Erythroblast (primary cell): ENCODE results near the gene SPRN.
A peak's percentile ranks its signal among the peaks of the same experiment; 100 is the strongest.
"Not testable (repeated sequence)": the region's sequence is repeated elsewhere in the genome, so short reads cannot be mapped to it uniquely, and the experiment has no call there.

Experiments
- DNase-seq, 2 experiments: peaks; one replicate each; lab custom pipeline; 2025; lab: John Stamatoyannopoulos, UW
- GATA1 ChIP-seq: IDR thresholded peaks from 2 replicates; pipeline ENCODE4 v1.6.1; 2011; ENCODE audit warnings: low read depth, mild to moderate bottlenecking, control low read depth, low read length, moderate library complexity
- POLR2A ChIP-seq: IDR thresholded peaks from 2 replicates; pipeline ENCODE4 v1.6.1; 2011; ENCODE audit warnings: mild to moderate bottlenecking, low read length

SPRN gene

DNA sequence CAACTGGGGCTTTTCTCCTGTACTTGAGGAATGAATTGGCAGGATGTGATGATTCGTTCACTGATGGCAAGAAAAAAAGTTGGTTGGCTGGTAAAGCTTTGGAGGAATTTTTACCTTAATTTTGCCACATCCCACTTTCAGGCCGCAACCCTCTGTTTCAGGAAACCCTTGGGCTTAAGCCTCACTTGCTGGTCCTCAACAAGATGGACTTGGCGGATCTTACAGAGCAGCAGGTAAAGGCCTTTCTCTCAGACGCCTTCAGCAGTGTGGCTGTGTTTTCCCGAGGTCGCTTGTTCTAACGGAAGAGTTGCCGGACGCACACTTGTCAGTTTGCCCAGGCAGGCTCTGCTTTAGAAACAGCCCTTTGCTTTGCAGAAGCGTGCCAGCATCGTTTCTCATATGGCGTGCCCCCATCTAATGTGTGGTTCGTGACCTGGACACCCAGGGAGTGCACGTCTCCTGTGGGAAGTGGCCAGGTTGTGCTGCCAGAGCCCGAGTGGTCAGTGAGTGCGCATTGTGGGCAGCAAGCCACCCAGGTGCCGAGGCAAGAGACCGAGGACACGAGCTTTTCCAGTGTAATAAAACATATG lies 28.3 kb downstream of the SPRN start:
- no peak for TF ChIP-seq GATA1
- no peak for TF ChIP-seq POLR2A
- DNase-seq: no peak

- peak in 1 of 2 experiments; percentile 60 for DNase-seq
Observed at GRCh38 chr10:133394801-133395221, 29.6 kb downstream of the SPRN start.

DNA sequence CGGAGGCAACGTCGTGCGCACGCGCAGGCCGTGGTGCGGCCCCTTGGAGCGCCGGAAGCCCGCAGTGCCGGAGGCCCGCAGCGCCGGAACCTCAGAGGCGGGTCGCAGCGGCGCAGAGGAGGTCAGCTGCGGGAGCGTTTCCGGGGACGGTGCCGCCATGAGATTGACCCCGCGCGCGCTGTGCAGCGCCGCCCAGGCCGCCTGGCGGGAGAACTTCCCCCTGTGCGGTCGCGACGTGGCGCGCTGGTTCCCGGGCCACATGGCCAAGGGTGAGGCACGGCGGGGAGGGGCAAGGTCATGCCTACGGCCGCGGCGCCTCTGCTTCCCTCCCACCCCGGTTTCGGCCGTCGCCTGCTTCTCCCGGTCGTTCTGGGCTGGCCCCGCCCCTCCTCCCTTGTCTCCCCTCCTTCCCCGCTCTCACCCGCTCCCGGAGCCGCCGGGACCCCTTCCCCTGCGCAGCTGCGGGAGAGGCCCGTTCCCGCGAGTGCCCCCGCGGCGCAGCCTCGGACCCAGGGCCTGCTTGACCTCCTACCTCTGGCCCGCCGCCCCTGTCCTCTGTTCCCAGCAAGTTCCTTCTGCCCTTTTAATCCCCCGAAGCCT lies 30.3 kb downstream of the SPRN start, which contains the start of gene MTG1:
Gene MTG1, plus strand, starts transcription at position 94 of the 600 bp plus-strand sequence. Its CDS starts 64 bp downstream, at position 158.
- TF ChIP-seq GATA1 (no peak), POLR2A (peak; percentile 88)

More at GRCh38 chr10:133394801-133395221, 29.6 kb downstream of the SPRN start:
- TF ChIP-seq GATA1 (no peak), POLR2A (no peak)

DNA sequence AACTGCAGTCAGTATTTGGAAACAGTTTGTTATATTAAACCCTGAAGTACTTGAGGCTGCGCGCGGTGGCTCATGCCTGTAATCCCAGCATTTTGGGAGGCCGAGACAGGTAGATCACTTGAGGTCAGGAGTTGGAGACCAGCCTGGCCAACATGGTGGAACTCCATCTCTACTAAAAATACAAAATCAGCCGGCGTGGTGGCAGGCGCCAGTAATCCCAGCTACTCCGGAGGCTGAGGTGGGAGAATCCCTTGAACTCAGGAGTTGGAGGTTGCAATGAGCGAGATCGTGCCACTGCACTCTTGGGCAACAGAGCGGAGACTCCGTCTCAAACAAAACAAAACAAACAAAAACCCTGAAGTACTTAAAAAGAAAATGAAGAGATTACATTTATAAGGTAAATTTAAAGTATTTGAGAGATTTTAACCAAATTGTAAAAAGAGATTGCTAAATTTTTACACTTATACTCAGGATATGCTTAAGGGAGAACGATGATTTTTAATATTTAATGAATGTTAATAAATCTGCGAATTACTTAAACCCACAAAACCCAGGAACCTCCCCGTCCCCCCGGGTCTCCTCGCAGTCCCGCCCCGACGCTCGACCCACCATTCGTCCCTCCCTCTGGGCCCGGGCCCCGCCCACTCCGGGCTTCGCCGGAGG lies 30.9 kb downstream of the SPRN start:
- TF ChIP-seq POLR2A: no peak
- TF ChIP-seq GATA1: no peak
- DNase-seq: no peak

More for the DNA sequence above, 30.3 kb downstream of the SPRN start, which contains the start of gene MTG1:
- peak; percentile 95 to 97 for DNase-seq

DNA sequence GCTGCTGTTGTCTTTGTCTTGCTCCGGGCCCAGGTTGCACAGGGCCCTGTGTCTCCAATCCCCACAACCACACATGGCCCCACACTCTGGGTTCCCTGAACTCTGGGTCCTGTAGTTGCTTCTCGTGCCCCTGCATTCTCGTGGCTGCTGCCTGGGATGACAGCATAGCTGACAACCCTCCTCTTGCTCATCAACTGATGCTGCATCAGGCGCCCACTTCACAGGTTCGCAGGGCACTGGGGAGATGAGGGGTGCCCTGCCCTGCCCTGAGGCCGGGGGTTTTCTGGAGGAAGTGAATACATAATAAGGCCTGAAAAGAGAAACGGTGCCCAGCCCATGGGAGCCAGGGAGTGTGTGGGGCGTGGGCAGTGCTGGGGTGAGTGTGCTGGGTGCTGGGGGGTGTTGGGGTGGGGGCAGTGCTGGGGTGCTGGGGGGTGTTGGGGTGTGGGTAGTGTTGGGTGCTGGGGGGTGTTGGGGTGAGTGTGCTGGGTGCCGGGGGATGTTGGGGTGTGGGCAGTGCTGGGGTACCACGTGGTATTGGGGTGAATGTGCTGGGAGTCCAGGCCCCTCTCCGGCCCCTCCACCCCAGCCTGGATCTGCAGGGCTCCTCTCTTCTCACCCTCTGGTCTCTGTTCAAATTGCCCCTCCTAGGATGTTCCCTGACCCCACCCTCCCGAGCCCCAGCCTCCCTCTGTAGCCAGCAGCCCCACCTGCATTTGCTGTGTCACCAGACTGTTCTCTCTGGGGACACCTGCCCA lies 32.5 kb downstream of the SPRN start:
- no peak for TF ChIP-seq POLR2A
- no peak for TF ChIP-seq GATA1
- DNase-seq: no peak

- TF ChIP-seq GATA1 (no peak), POLR2A (no peak)
Observed at GRCh38 chr10:133391249-133391635, 33.2 kb downstream of the SPRN start.

DNA sequence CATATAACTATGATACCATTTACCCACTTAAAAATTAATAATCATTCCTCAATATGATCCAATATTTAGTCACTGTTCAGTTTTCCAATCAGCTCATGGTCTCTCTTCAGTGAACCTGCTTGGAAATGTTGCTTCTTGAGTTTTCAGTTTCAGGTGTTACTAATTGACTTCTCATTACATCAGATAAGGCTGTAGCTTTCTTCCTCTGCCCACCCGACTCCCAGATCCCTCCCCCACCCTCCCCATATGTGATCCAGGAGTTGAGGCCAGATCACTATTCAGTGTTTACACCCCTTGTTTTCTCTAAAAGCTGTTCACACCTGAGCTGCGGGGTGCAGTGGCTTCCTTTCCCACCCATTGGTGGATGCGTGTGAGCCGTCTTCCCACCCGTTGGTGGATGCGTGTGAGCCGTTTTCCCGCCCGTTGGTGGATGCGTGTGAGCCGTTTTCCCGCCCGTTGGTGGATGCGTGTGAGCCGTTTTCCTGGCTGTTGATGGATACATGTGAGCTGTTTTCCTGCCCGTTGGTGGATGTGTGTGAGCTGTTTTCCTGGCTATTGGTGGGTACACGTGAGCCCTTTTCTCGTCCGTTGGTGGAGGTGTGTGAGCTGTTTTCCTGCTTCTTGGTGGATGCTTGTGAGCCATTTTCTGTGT lies 33.7 kb downstream of the SPRN start:
- TF ChIP-seq GATA1 (no peak), POLR2A (no peak)
- no peak for DNase-seq

More at GRCh38 chr10:133391249-133391635, 33.2 kb downstream of the SPRN start:
- no peak for DNase-seq

GRCh38 chr10:133388973-133389818 lies 35.2 kb downstream of the SPRN start:
- TF ChIP-seq GATA1 (no peak), POLR2A (no peak)
- no peak for DNase-seq

- peak; percentile 31 to 39 for DNase-seq
- TF ChIP-seq GATA1 (no peak), POLR2A (no peak)
Observed at GRCh38 chr10:133388236-133388972, 36.0 kb downstream of the SPRN start.

DNA sequence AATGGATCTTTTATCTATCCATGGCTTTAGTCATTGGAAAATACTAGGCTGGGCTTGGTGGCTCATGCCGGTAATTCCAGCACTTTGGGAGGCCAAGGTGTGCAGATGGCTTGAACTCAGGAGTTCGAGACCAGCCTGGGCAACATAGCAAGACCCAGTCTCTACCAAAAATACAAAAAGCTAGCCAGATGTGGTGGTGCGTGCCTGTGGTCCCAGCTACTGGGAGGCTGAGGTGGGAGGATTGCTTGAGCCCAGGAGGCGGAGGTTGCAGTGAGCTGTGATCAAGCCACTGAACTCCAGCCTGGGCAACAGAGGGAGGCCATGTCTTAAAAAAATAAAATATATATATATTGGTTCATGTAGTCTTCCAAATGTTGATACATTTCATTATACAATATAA lies 37.5 kb downstream of the SPRN start:
- not testable (repeated sequence) for DNase-seq

DNA sequence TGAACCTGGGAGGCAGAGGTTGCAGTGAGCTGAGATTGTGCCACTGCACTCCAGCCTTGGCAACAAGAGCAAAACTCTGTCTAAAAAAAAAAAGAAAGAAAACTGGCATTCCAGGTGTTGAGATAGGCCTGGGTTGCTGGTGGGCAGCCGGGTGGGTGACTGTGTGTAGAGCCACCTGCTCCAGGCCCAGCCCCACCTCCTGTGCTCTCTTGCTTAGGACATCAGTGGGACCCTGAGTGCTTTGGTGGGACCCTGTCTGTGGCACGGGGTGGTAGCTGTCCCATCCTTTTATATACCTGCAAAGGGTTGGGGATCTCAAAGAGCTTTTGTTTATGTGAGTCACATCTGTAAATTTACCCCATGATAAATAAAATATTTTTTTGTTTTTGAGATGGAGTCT lies 39.2 kb downstream of the SPRN start:
- no peak for DNase-seq
- TF ChIP-seq POLR2A: no peak
- no peak for TF ChIP-seq GATA1

DNA sequence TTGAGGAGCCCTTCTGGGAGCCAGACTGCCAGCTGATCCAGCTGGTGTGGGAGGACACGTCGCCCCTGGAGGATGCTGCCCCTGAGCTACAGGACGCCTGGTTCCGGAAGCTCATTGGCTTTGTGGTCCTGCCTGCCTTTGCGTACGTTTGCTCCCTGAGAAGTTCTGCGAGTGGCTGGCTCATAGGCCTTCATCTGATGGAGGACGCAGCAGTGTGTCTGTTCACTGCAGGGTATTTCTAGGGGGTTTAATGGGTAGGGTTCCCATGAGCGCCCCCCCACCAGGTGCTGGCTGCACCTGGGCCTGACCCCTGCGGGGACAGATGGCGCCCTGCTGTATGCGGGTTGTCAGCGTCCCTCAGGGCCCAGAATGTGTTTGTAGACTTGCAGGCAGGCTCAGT lies 40.4 kb downstream of the SPRN start:
- no peak for DNase-seq
- TF ChIP-seq GATA1 (no peak), POLR2A (no peak)
